Neural cell (in vitro differentiated cells): Measurements from ENCODE around the gene STAT4. TPM values are rescaled to one million over a fixed set of nuclear protein-coding genes. Genes with fewer than 3 reads are reported as not detected.

Experiments used
- H2AFZ ChIP-seq: fragments of 200-600, 300-800 bp; sonication (generic), shearing (Covaris generic); 2 replicates; pipeline ENCODE4 v1.6.0; 2014; ENCODE audit warnings: low read depth, mild to moderate bottlenecking, antibody characterized with exemption, low read length, moderate library complexity
- H3F3A ChIP-seq: fragments of 200-600 bp; shearing (Covaris generic); 2 replicates; pipeline ENCODE4 v1.6.1; 2016; ENCODE audit warnings: mild to moderate bottlenecking, moderate library complexity, mixed read lengths, antibody characterized with exemption, low read length; ENCODE audit not compliant: insufficient read depth, poor library complexity, severe bottlenecking
- H3K27ac ChIP-seq: fragments of 200-600, 300-800 bp; sonication (generic), shearing (Covaris generic); 2 replicates; pipeline ENCODE4 v1.5.1; 2014; ENCODE audit warnings: mild to moderate bottlenecking, low read length, moderate library complexity
- H3K27me3 ChIP-seq: fragments of 300-800, 200-600 bp; sonication (generic), shearing (Covaris generic); 2 replicates; pipeline ENCODE4 v1.6.0; 2014; ENCODE audit warnings: mild to moderate bottlenecking, low read depth, low read length, moderate library complexity; ENCODE audit not compliant: insufficient read depth
- H3K36me3 ChIP-seq: fragments of 300-800, 200-600 bp; sonication (generic), shearing (Covaris generic); 2 replicates; pipeline ENCODE4 v1.5.1; 2014; ENCODE audit warnings: mild to moderate bottlenecking, antibody characterized with exemption, low read length, moderate library complexity; ENCODE audit not compliant: insufficient read depth
- H3K4me2 ChIP-seq: fragments of 300-800, 200-600 bp; sonication (generic), shearing (Covaris generic); 2 replicates; pipeline ENCODE4 v1.6.0; 2014; ENCODE audit warnings: mild to moderate bottlenecking, low read length
- H3K4me3 ChIP-seq: fragments of 300-800, 200-600 bp; sonication (generic), shearing (Covaris generic); 2 replicates; pipeline ENCODE4 v1.5.1; 2014; ENCODE audit warnings: mild to moderate bottlenecking, low read length, moderate library complexity
- H3K79me2 ChIP-seq: fragments of 200-600 bp; shearing (Covaris generic); replicated peaks from 2 replicates; pipeline ENCODE4 v1.6.0; 2014; ENCODE audit warnings: mild to moderate bottlenecking, low read length, moderate library complexity; ENCODE audit not compliant: insufficient read depth
- H3K9ac ChIP-seq: fragments of 300-800, 200-600 bp; sonication (generic), shearing (Covaris generic); 2 replicates; pipeline ENCODE4 v1.6.1; 2016; ENCODE audit warnings: mild to moderate bottlenecking, low read length, mixed read lengths
- H3K9me2 ChIP-seq: fragments of 200-600 bp; shearing (Covaris generic); 2 replicates; pipeline ENCODE4 v1.6.1; 2016; ENCODE audit warnings: mild to moderate bottlenecking, low read length, mixed read lengths; ENCODE audit not compliant: insufficient read depth
- H3K9me3 ChIP-seq: fragments of 200-600, 300-800 bp; sonication (generic), shearing (Covaris generic); 2 replicates; pipeline ENCODE4 v1.6.1; 2016; ENCODE audit warnings: mild to moderate bottlenecking, mixed run types, low read length, moderate library complexity, mixed read lengths
- H4K20me1 ChIP-seq: fragments of 200-600 bp; shearing (Covaris generic); 2 replicates; pipeline ENCODE4 v1.6.1; 2016; ENCODE audit warnings: mild to moderate bottlenecking, mixed run types; ENCODE audit not compliant: insufficient read depth
- CTCF ChIP-seq: fragments of 450-650 bp; IDR thresholded peaks from 2 replicates; pipeline ENCODE4 v1.5.1; 2014; ENCODE audit warnings: antibody characterized with exemption, mild to moderate bottlenecking, moderate library complexity; ENCODE audit not compliant: poor library complexity, severe bottlenecking
- EZH2 ChIP-seq: fragments of 200-600, 300-800 bp; shearing (Covaris generic), sonication (generic); IDR thresholded peaks from 2 replicates; pipeline ENCODE4 v1.6.1; 2014; ENCODE audit warnings: antibody characterized with exemption, low read length, borderline replicate concordance, mild to moderate bottlenecking; ENCODE audit not compliant: insufficient read depth, poor library complexity, severe bottlenecking
- MXI1 ChIP-seq: fragments of 450-650 bp; conservative IDR thresholded peaks from 2 replicates; pipeline ENCODE4 v1.6.1; 2014; ENCODE audit warnings: antibody characterized with exemption, mild to moderate bottlenecking; ENCODE audit not compliant: poor library complexity, severe bottlenecking
- POLR2AphosphoS5 ChIP-seq: IDR thresholded peaks from 2 replicates; pipeline ENCODE4 v1.6.1; 2012
- RAD21 ChIP-seq: fragments of 450-650 bp; conservative IDR thresholded peaks from 2 replicates; pipeline ENCODE4 v1.6.1; 2014; ENCODE audit warnings: antibody characterized with exemption, mild to moderate bottlenecking, moderate library complexity
- SMC3 ChIP-seq: fragments of 450-650 bp; conservative IDR thresholded peaks from 2 replicates; pipeline ENCODE4 v1.6.1; 2014; ENCODE audit warnings: antibody characterized with exemption, mild to moderate bottlenecking, moderate library complexity; ENCODE audit not compliant: poor library complexity
- TAF1 ChIP-seq: IDR thresholded peaks from 2 replicates; pipeline ENCODE4 v1.6.1; 2012; ENCODE audit warnings: low read depth
- polyA plus RNA-seq: library from polyadenylated mRNA; depleted of rRNA; stranded (reverse); fragments of >200 nt; gene quantifications from 2 replicates; pipeline ENCODE4 v1.2.3, GENCODE V29; 2014
- TF ChIP-seq, protein P1 (sequence below): IDR thresholded peaks from 2 replicates; pipeline ENCODE4 v1.6.1; 2012; ENCODE audit warnings: borderline replicate concordance

STAT4 gene
- polyA plus RNA-seq, 1 donor from 2014 or later: 3.7 TPM

DNA sequence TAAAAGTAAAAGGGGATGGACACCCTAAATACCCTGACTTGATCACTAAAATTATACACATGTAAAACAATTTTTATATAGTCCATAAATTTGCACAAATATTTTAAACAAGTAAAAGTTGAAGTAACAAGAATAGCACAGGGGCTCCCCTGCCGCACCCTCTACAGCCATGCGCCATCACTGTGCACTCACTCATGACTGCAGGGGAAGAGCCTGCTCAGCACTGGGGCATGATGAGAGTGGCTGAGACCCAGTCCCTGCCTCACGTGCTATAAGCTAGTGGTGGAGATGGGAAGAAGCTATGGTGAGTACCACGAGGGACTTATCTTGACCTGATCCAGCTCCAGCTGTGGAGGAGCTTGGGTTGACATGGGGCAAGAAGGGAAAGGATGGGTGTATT, 47.5 kb upstream of the STAT4 start:
- Histone ChIP-seq H3K9me3 (no peaks in the 10 kb centered on the region), H2AFZ (no peak overlapping the region)

DNA sequence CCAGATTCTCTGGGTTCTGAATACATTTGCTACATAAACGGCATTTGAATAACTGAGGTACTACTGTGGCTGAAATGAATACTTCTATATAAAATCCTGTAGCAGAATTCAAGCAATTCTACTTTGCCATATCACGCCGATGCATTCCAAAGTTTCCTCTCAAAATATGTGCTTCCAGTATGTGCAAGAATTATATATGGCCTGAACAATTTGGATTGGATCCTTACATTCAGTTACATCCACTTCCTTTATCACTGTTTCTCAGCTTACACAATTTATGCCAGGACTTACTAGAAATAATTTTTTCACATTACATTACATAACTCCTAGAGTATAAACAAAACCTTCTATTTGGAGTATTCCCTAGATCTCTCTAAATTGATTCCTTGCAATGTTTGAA, 46.3 kb upstream of the STAT4 start:
- Histone ChIP-seq H3K27me3 (no peaks in the 10 kb centered on the region), H3K27ac (no peak overlapping the region), H3F3A (no peaks in the 10 kb centered on the region), H3K9me3 (no peaks in the 10 kb centered on the region), H3K79me2 (no peaks in the 10 kb centered on the region), H3K9ac (no peak overlapping the region), H2AFZ (no peak overlapping the region), H3K4me3 (no peak overlapping the region), H3K4me2 (no peak overlapping the region), H3K36me3 (no peaks in the 10 kb centered on the region), H3K9me2 (no peaks in the 10 kb centered on the region), H4K20me1 (no peaks in the 10 kb centered on the region)
- TF ChIP-seq, protein P1, sequence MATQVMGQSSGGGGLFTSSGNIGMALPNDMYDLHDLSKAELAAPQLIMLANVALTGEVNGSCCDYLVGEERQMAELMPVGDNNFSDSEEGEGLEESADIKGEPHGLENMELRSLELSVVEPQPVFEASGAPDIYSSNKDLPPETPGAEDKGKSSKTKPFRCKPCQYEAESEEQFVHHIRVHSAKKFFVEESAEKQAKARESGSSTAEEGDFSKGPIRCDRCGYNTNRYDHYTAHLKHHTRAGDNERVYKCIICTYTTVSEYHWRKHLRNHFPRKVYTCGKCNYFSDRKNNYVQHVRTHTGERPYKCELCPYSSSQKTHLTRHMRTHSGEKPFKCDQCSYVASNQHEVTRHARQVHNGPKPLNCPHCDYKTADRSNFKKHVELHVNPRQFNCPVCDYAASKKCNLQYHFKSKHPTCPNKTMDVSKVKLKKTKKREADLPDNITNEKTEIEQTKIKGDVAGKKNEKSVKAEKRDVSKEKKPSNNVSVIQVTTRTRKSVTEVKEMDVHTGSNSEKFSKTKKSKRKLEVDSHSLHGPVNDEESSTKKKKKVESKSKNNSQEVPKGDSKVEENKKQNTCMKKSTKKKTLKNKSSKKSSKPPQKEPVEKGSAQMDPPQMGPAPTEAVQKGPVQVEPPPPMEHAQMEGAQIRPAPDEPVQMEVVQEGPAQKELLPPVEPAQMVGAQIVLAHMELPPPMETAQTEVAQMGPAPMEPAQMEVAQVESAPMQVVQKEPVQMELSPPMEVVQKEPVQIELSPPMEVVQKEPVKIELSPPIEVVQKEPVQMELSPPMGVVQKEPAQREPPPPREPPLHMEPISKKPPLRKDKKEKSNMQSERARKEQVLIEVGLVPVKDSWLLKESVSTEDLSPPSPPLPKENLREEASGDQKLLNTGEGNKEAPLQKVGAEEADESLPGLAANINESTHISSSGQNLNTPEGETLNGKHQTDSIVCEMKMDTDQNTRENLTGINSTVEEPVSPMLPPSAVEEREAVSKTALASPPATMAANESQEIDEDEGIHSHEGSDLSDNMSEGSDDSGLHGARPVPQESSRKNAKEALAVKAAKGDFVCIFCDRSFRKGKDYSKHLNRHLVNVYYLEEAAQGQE: no peak
- no peak for TF ChIP-seq MXI1
- no peak for TF ChIP-seq SMC3
- no peak for TF ChIP-seq CTCF
- no peak for TF ChIP-seq EZH2
- no peak for TF ChIP-seq TAF1
- TF ChIP-seq POLR2AphosphoS5: no peak

More for the DNA sequence above, 47.5 kb upstream of the STAT4 start:
- Histone ChIP-seq H3K4me2 (no peak overlapping the region), H3K36me3 (no peaks in the 10 kb centered on the region), H3K79me2 (no peaks in the 10 kb centered on the region), H3K27me3 (no peaks in the 10 kb centered on the region), H3K4me3 (no peak overlapping the region), H3F3A (no peaks in the 10 kb centered on the region), H3K9ac (no peak overlapping the region), H3K27ac (no peak overlapping the region), H4K20me1 (no peaks in the 10 kb centered on the region), H3K9me2 (no peaks in the 10 kb centered on the region)
- TF ChIP-seq EZH2 (no peak), POLR2AphosphoS5 (no peak), CTCF (no peak), SMC3 (no peak), MXI1 (no peak), RAD21 (no peak)
